ELF-1 (cell line): ENCODE data around the gene LRP11.
"Not testable (repeated sequence)": the region's sequence is repeated elsewhere in the genome, so short reads cannot be mapped to it uniquely, and the experiment has no call there.

Source experiments
- DNase-seq: peaks from one replicate; pipeline ENCODE4 v3.0.0-alpha.2; 2016; ENCODE audit warnings: low read depth, low spot score

The LRP11 gene

DNA sequence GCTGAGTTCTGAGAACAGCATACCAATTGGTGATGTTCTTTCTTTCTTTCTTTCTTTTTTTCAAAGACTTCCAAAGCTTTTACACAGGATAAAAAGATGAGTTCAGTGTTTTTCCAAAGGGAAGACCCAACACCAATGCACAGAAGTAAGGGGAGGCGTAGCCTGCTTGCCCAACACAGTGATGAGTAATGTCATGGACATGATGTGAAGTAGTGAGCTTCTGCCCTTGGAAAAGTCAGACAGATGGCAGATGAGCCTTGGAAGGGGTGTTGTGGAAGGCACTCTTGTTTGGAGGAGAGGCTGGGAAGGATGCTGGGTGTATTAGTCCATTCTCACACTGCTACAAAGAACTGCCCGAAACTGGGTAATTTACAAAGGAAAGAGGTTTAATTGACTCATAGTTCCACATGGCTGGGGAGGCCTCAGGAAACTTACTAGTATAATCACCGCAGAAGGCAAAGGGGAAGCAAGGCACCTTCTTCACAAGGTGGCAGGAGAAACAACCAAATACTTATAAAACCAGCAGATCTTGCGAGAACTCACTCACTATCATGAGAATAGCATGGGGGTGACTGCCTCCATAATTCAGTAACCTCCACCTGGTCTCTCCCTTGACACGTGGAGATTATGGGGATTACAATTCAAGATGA lies 12.6 kb downstream of the LRP11 start:
- no peak for DNase-seq

DNA sequence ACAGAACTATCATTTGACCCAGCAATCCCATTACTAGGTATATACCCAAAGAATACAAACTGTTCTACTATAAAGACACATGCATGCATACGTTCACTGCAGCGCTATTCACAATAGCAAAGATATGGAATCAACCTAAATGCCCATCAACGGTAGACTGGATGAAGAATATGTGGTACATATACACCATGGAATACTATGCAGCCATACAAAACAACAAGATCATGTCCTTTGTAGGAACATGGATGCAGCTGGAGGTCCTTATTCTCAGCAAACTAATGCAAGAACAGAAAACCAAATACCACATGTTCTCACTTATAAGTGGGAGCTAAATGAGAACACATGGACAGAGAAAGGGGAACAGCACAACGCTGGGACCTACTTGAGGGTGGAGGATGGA lies 15.8 kb downstream of the LRP11 start:
- DNase-seq, result not testable (repeated sequence)

DNA sequence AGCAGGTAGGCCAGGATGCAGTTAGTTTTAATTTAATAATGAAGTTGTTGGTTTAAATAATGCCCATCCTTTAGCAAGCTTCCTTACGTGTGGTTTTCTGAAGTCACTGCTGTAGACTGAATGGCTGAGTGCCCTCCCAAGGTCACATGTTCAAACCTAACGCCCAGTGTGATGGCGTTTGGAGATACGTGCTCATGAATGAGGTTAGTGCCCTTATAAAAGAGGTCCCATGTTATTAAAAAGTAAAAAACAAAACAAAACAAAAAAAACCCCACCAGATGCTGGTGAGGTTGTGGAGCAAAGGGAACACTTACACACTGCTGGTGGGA lies 16.3 kb downstream of the LRP11 start:
- DNase-seq, result no peak

DNA sequence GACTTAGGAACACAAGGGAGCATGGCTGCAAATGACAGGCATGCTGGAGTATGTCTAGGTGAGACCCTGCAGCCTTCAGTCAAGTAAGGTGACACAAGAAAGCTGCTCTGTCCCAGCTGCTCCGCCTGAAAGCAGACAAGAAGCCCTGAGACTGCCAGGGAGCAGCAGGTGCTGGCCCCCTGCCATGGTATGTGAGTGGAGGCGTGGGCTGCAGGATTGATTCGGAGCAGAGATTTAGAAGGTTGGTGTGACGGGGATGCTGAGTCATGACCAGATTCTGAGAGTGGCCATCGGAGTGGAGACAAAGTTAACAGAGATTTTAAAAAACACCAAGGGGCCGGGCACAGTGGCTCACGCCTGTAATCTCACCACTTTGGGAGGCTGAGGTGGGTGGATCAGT lies 17.8 kb downstream of the LRP11 start:
- no peak for DNase-seq

DNA sequence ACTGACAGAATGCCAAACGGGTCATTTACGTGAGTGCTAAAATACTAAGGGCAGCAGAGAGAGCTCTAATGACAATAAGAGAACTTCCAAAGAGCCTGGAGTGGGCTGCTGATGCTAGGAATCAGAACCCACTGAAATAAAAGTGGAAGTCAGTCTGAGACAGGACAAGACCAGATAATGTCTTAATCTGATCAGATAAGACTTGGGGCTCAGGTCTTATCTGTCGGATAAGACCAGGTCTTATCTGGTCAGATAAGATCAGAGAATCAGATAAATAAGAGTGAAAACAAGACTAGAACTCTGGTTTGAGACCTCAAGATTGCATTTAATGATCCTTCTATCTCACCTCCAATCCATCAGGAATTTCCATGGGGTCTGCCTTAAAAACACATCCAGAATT lies 18.6 kb downstream of the LRP11 start:
- DNase-seq, result no peak

DNA sequence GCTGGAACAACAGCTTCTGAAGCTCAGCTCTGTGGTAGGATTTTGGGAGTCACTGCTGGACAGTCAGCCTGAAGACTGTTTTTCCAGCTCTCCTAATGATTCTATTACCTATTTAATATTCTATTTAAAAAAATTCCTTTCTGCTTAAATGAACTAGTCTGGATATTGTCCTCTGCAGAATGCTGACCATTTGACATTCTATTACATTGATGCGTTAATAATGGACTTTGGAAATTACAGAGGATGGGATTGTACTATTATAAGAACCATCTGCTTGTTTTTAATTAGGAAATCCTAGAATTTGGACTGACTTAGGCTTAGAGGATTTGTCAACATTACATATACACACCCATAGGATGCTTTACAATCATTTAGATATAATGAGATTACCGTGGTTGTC lies 19.7 kb downstream of the LRP11 start:
- no peak for DNase-seq

DNA sequence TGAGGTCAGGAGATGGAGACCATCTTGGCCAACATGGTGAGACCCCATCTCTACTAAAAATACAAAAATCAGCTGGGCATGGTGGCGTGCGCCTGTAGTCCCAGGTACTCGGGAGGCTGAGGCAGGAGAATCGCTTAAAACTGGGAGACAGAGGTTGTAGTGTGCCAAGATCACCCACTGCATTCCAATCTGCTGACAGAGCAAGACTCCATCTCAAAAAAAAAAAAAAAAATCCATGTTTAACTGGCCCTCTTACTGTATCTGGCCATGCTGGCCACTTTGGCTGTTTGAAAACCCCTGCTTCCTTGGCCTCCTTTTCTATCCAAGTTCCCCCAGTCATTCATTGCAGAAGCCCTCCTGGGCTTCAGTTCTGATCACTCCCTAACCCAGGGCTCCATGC lies 20.1 kb downstream of the LRP11 start:
- not testable (repeated sequence) for DNase-seq

DNA sequence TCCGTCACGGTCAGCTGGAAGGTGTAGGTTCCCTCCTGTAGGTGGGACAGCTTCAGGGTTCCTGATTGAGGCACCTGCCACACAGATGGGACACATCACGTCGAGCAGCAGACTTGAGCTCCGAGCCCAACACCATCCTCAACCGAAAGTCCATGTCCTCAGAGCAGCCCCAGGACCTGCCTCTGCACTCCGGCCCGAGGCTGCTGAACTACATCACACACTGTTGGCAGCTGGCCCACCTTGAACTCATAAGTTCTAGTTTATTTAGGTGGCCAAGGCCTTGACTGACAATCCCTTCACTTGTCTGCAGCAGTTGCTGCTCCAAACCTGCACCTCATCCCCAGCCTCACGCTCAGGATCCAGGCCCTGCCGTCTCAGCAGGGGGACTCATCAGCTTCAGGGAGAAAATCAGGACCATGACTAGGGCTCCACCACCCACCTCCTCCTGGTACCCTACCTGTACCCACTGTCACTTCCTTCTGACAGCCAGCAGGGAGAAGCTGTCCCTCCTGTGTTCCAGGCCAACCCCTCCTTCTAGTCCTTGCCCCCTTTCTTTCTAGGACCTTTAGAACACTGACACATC lies 21.0 kb downstream of the LRP11 start:
- no peak for DNase-seq

DNA sequence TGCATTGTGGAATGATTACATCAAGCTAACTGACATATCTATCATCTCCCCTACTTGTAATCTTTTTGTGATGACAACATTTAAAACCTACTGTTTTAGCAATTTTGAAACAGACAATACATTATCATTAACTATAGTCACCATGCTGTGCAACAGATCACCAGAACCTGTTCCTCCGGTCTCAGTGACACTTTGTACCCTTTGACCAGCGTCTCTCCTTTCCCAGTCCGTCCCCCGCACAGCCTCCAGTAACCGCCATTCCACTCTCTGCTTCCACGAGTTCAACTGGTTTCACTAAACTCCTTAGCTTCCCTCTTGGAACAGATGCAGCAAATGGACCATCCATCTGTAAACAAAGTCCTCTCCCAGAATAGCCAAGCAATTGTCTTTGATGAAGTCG lies 21.8 kb downstream of the LRP11 start:
- DNase-seq, result no peak

DNA sequence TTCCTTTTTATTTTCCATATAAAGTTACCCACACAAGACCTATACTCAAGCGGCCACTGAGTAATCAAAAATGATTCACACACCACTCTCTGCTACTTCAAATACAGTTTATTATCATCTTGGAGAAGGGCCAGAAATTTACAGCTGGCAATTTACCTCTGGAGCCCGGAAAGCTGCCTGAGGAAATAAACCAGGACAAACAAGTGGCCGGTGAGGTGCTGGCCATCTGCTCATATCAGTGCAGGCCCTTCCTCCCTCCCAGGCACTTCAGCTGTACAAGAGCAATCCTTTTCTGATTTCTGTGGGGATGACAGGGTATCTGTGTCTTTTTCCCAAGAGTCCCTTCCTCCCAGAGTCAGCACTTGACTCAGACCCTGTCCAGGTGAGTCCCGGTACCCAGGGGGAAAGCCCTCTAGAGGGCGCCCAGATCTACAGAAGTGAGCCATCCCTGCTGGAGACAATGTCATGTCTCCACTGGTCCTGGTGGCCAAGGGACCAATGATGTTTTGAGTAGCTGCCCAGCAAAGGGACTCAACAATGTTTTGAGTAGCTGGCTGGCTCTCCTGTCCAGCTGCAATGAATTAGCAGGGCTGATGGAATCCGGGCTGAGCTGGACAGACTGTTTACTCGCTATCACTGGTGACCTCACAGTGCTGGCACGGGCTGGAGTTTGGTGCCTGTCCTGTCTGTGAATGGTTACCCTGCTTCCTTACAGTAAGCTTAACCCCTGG lies 23.6 kb downstream of the LRP11 start:
- peak; percentile 63 for DNase-seq

DNA sequence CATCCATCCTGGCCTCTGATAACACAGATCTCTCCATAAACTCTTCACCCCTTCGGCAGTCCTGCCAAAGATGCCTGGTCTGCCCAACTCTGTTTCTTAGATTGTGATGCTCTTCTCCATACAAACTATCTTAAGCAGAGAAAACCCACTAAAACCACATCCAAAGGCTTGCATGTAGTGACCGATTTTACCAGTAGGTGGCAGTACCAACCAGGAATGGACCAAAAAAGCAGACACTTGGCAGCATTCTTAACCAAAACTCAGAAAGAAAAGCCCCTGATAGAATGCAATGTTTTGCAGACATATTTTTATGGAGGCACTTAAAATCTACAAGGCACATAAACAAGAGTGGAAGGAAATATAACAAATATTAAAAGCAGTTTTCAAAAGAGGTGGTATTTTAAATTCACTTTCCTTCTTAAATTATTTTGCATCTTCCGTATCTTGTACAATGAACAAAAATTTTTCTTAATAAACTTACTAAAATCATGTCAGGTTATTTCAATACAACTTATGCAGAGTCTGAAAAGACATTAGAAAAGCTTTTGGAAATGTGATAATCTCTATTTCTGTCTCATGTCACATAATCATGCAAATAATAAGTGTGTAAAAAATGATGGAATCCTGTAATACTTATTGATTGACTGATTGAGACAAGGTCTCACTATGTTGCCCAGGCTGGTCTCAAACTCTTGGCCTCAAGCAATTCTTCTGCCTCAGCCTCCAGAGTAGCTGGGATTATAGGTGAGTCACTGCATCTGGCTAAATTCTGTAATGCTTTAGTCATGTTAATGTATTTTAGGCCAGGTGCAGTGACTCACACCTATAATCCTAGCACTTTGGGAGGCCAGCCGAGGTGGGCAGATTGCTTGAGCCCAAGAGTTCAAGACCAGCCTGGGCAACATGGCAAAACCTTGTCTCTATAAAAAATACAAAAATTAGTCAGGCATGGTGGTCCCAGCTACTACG lies 29.4 kb downstream of the LRP11 start:
- DNase-seq, result peak; percentile 81

DNA sequence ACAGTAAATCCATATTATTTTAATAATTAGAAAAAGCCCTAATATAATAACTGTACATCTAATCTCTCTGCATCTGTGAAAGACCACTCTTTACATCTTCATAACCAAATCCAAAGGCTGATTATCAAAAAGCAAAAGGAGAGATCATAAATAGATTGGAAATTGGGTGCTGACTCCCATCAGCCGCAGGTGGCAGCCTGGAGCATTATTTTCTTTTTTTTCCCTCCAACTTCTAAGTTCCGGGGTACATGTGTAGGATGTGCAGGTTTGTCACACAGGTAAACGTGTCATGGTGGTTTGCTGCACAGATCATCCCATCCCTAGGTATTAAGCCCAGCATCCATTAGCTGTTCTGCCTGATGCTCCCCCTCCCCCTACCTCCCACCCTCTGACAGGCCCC lies 30.5 kb downstream of the LRP11 start:
- no peak for DNase-seq

DNA sequence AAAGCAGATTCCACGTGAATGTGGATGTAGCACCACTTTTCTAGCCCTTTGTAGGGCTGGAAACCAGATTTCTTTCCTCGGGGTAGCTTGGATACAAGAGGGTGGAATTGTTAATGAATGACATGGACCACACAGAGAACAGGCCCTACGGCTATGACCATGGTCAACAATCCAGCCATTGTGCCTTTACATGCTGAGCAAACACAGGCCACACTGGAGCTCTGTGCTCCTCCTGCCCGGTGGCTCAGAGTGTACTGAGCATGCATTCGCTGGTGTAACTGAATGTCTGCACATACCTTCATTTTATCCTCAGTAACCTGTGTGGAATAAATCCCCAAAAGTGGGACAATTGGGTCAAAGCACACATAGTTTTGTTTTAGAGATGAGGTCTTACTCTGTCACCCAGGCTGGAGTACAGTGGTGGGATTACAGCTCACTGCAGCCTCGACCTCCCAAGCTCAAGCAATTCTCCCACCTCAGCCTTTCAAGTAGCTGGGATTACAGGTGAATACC lies 32.8 kb downstream of the LRP11 start:
- DNase-seq, result peak; percentile 71

DNA sequence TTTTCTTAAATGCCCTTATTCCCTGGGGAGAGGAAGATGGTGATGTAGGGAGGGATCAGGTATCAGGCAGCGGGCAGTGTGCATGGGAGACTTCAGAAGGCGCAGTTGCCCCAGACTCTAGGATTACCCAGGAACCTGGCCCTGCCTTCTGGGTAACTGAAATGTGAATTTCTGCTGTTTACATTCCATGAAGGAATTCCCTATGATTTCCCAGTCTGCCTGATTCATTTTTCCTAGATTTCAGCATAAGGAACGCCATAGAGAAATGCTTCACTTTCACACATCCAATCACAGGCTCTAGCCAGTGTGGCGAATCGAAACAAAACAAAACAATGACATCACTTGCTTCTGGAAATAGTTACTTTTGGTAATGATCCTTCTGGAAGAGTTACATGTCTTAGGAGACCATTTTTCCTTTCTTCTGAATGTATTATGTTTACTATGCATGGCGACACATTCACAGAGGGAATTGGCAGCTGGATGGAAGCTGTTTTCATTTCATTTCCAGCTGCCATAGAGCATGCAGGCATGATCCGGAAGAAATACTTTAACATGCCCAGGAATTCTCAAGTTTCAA lies 33.3 kb downstream of the LRP11 start:
- no peak for DNase-seq

DNA sequence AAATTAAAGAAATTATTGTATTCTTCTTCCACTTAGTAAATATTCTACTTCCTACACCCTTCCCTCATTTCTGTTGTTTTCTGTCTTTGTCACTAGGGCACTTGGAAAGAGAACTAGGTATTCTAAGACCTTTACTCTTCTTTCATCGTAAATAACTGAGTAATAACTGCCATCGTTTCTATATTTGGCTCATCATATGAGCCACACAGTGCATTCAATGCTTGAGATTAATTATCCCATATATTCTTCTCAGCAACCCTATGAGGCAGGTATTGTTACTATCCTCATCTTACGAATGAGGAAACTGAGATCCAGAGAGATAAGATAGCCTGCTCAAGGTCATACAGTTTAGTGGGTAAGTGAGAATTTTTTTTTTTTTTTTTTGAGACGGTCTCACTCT lies 38.9 kb downstream of the LRP11 start:
- DNase-seq, result no peak

DNA sequence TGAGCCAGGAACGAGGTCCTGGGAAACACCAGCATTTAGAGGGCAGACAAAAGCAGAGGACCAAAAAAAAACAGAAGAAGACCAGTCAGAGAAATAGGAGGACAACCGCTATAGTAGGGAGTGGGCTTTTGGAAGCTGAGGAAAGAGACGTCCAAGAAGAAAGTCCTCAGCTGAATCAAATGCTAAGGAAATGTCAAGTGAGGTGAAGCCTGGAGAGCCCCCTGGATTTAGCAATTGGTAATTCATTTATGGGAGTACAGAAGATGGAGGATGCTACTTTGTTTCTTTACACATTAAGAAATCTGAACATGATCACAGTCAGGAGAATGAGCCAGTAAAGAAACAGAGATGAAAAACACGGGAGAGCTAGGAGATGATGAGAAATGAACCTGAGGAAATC lies 41.1 kb downstream of the LRP11 start:
- DNase-seq, result no peak

DNA sequence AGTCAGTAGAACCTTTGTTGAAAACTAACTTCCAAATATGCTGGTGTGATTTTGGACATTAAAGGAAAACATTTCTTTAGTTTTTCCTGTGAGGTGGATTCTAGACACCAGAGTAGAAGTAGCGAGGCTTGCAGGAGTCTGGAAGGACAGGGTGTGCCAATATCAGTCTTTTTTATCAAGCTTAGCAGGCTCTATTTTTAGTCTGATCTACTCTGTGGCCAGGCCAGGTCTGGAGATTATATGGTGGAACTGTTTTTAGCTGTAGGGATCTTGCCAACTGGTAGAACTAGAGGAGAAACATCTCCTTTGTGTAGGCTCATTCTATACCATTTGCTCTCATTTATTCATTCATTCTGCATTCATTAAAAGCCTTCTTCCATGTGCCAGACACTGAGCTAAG lies 42.7 kb downstream of the LRP11 start:
- DNase-seq, result no peak

DNA sequence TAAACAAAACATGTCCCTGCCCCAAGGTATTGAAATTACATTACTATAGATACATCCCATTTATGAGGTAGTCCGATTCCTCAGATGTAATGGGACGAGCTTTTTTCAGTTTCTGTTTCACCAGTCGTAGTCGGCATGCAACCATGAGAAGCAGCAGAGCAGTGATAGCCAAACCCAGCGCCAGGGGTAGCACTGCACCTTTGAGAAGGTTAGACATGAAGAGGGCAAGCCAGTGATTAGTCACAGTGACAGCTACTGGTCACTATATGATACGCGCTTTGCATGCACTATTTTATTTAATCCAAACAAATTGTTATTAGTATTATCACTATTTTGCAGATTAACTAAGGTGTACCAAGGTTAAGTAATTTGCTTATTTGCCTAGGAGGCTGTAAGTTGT lies 43.7 kb downstream of the LRP11 start:
- no peak for DNase-seq

DNA sequence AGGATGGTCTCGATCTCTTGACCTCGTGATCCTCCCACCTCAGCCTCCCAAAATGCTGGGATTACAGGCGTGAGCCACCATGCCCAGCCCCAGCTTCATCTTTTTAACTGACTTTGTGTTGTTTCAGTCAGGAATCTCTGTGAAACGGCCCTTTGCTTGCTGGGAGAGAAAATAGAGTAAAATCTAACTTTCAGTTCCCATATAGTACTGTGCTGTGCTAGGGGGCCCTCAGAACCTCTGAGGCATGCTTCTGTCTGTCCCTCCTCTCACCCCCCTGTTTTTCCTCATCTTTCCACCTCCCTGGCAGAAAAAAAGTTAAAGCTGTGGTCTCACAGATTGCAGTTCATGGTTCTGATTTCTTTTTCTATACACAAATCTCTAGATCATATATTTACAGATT lies 48.4 kb downstream of the LRP11 start:
- DNase-seq, result no peak

DNA sequence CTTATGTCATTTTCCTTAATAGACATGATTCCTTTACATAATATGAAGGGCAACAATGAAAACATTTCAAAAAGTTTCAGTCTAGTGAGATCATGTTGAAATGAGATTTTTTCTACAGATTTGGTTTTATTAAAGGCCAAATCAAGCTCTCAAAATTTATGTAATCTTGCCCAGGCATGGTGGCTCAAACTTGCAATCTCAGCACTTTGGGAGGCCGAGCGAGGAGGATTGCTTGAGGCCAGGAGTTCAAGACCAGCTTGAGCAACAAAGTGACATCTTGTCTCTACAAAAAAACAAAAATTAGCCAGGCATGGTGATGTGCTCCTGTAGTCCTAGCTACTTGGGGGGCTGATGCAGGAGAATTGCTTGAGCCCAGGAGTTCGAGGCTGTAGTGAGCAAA lies 50.8 kb downstream of the LRP11 start:
- DNase-seq, result no peak

DNA sequence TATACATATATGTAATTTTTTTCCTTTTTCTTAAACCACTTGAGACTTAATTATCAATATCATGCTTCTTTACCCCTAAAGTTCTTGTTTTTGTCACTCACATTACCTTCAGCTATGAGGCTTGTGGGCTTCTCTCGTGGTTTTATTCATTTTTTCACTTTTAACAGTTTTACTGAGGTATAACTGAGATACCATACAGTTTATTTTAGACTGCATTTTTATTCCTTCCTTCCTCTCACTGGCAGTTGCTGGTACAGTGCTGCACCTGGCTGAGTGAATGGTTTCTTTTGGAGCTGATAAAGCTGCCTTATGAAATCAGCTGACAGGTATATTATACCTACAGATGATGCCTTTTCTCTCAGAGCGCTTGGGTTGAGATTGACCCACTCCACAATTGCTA lies 54.4 kb downstream of the LRP11 start:
- no peak for DNase-seq

DNA sequence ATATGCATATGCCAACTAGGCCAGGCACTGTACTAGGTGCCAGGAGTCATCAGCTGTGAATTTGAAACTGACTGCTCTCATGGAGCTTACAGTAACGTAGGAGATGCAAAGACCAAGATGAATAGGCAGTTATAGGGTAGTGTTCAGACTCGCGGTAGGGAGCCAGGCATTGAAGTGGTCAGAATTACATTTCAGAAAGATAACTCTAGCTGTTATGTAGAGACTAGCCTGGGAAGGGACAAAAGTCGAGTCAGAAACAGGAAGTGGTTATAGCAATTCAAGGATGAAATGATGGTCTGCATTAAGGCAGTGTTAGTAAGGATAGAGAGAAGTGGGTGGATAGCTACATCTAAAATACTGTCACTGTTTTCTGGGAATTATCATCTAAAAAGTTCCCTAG lies 58.0 kb downstream of the LRP11 start:
- DNase-seq, result no peak
